Nephron progenitor cell (in vitro differentiated cells): ENCODE data around the gene ADD2.

Experiments used
- DNase-seq: peaks from one replicate; pipeline ENCODE4 v3.0.0; 2021
- H3K27ac Mint-ChIP-seq: 2 replicates; pipeline ENCODE4 v1.8.0; 2021; ENCODE audit warnings: mild to moderate bottlenecking, moderate library complexity, mixed read lengths
- H3K27me3 Mint-ChIP-seq: 2 replicates; pipeline ENCODE4 v1.8.0; 2021; ENCODE audit warnings: mild to moderate bottlenecking, low read depth, mixed read lengths; ENCODE audit not compliant: poor library complexity
- H3K36me3 Mint-ChIP-seq: 2 replicates; pipeline ENCODE4 v1.8.0; 2021; ENCODE audit warnings: low read depth, mixed read lengths
- H3K4me1 Mint-ChIP-seq: 2 replicates; pipeline ENCODE4 v1.8.0; 2021; ENCODE audit warnings: mixed read lengths
- H3K4me3 Mint-ChIP-seq: 2 replicates; pipeline ENCODE4 v1.8.0; 2021; ENCODE audit warnings: mild to moderate bottlenecking, moderate library complexity, mixed read lengths
- H3K9me3 Mint-ChIP-seq: 2 replicates; pipeline ENCODE4 v1.8.0; 2021; ENCODE audit warnings: mild to moderate bottlenecking, moderate library complexity, mixed read lengths
- TF ChIP-seq, protein P1 (sequence below): fragments of 200-600 bp; sonication (generic); IDR thresholded peaks from 2 replicates; pipeline ENCODE4 v1.5.0; 2021; ENCODE audit warnings: antibody characterized with exemption

ADD2 gene

DNA sequence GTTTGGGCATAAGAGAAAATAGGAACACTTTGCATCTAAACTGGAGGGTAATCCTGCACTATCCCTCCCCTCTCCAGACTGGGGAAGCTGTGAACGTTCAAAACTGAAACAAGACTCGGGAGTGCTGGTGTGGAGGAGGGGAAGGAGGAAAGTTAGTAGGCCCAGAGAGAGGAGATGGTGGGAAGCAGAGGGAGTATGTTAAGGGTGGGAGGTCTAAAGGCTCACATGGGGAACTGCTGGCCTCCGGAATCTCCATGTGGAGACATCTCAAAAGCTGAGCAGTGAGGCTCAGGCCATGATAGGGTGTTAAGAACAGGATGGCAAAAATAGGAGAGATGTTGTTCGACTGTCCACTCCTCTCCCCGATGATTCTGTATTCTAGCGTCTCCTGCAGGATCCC lies 47.9 kb downstream of the ADD2 start:
- Mint-ChIP-seq H3K4me3 (no peak overlapping the region), H3K36me3 (no peaks in the 10 kb centered on the region), H3K4me1 (peaks cover 44% of the 10 kb centered on the region), H3K27ac (no peak overlapping the region), H3K9me3 (no peaks in the 10 kb centered on the region), H3K27me3 (peaks cover 3% of the 10 kb centered on the region)
- TF ChIP-seq, protein P1, sequence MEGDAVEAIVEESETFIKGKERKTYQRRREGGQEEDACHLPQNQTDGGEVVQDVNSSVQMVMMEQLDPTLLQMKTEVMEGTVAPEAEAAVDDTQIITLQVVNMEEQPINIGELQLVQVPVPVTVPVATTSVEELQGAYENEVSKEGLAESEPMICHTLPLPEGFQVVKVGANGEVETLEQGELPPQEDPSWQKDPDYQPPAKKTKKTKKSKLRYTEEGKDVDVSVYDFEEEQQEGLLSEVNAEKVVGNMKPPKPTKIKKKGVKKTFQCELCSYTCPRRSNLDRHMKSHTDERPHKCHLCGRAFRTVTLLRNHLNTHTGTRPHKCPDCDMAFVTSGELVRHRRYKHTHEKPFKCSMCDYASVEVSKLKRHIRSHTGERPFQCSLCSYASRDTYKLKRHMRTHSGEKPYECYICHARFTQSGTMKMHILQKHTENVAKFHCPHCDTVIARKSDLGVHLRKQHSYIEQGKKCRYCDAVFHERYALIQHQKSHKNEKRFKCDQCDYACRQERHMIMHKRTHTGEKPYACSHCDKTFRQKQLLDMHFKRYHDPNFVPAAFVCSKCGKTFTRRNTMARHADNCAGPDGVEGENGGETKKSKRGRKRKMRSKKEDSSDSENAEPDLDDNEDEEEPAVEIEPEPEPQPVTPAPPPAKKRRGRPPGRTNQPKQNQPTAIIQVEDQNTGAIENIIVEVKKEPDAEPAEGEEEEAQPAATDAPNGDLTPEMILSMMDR, result no peak
- DNase-seq, result no peak

DNA sequence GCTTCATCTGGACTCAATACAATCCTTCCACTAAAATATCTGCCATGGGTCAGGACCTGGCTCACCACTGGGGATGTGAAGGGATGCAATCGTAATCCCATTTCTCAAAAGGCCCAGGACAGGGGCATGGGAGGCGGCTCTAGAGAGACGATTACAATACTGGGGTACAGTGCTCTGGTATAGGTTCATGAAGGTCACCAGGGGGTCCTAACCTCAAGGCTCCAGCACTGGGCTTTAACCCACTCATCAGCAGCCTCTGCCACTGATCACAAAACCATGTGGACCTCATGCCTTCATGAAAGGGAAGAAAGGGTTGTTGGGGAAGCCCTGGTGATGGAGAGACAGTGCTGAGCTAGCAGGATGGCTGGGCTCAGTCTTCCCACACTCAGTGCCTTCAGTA lies 48.8 kb downstream of the ADD2 start:
- Mint-ChIP-seq H3K27ac (no peak overlapping the region), H3K4me3 (no peak overlapping the region), H3K4me1 (peaks cover 46% of the 10 kb centered on the region), H3K36me3 (no peaks in the 10 kb centered on the region), H3K9me3 (no peaks in the 10 kb centered on the region), H3K27me3 (peaks cover 3% of the 10 kb centered on the region)
- TF ChIP-seq, protein P1, result no peak
- no peak for DNase-seq

DNA sequence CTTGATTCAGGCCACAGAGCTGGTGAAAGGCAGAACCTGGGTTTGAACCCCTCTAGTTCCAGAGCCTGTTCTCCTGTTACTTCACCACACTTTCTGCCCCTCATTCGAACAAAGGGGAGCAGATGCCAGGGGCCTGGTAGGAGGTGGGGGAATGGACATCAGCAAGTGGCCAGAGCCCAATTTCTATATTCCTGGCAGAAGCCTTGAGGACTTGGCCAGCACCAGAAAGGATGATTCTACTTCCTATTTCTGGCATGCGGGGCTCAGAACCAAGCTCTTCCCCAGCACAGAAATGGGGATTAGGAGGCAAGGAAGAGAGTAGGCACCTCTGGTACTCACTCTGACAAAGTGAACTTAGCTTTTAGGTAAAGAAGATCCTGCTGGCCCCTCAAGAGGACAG lies 49.3 kb downstream of the ADD2 start:
- Mint-ChIP-seq H3K4me1 (peaks cover 45% of the 10 kb centered on the region), H3K27me3 (peaks cover 3% of the 10 kb centered on the region), H3K36me3 (no peaks in the 10 kb centered on the region), H3K4me3 (no peak overlapping the region), H3K9me3 (no peaks in the 10 kb centered on the region), H3K27ac (no peak overlapping the region)
- DNase-seq, result no peak
- TF ChIP-seq, protein P1, result no peak

DNA sequence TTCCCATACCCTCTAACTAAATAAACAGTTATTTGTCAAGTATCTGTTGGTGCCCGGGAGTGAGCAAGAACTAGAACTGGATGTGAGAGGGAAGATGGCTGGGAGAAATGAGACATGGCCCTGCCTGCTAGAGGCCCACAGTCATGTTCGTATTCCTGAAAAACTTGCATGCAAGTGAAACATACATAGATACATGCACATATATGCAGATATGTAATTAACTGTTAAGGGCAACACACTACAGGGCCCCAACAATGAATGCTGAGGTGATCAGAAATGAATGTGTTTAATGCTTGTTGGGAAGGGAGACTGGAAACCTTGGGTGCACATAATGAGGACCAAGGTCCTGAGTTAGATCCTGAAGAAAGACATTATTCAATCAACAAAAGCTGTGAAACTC lies 49.8 kb downstream of the ADD2 start:
- Mint-ChIP-seq H3K27ac (no peak overlapping the region), H3K36me3 (no peaks in the 10 kb centered on the region), H3K27me3 (peaks cover 3% of the 10 kb centered on the region), H3K9me3 (no peaks in the 10 kb centered on the region), H3K4me3 (no peak overlapping the region), H3K4me1 (peaks cover 41% of the 10 kb centered on the region)
- TF ChIP-seq, protein P1, result no peak
- no peak for DNase-seq

DNA sequence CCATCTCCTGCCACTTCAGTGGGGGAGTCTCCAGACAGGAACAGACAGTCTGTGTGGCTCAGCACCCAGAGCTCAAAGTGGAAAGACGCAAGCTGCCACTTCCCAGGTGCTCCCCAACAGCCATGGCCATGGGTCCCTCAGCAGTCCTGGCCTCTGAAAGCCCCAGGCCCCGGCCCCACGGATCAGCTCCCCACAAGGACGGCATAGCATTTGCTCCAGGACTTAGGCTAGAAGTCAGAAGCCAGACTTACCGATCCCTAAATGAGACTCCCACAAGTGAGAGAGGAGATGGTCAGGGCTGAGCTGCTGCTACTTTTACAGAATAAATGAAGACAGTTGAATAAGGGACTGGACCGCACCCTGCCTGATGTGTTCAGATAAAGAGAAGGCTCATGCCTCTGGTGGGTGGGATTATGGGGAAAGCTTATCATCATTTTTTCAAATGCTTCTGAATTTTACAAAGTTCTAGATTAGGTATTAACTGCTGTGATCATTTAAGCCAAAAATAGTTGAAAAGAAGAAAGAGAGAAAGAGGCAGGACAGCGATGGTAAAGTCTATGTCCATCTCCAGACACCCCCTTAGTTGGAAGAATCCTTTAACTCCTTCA lies 50.5 kb downstream of the ADD2 start:
- Mint-ChIP-seq H3K27ac (no peak overlapping the region), H3K4me3 (no peak overlapping the region), H3K4me1 (peaks cover 36% of the 10 kb centered on the region), H3K36me3 (no peaks in the 10 kb centered on the region), H3K9me3 (no peaks in the 10 kb centered on the region), H3K27me3 (peaks cover 3% of the 10 kb centered on the region)
- DNase-seq, result no peak
- TF ChIP-seq, protein P1, result no peak

DNA sequence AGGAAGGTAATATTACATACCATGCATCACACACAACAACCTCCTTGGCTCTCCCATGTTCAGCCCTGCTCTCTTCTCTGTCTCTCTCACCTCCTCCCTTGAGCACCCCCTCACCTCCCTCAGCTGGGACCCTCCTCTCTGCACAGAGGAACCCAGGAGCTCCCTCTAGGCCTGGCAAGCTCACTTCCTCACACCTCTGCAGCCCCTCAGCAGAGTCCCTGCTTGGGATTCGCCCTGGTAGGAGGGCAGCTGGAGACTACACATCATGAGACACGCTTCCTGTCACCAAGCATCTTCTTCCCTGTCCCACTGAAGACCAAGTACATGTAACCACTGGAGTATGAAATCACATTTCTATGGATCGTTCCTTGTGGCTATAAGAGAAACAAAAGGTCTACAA lies 51.0 kb downstream of the ADD2 start:
- H3K4me3 Mint-ChIP-seq, result no peak overlapping the region
- no peak overlapping the region for H3K27ac Mint-ChIP-seq
- peaks cover 3% of the 10 kb centered on the region for H3K27me3 Mint-ChIP-seq
- H3K36me3 Mint-ChIP-seq, result no peaks in the 10 kb centered on the region
- no peak for DNase-seq
- H3K4me1 Mint-ChIP-seq, result peaks cover 36% of the 10 kb centered on the region
- no peaks in the 10 kb centered on the region for H3K9me3 Mint-ChIP-seq
- TF ChIP-seq, protein P1, result no peak
